IMR-90 (cell line): ENCODE measurements around the gene ALPK3. TPM values are rescaled to one million over a fixed set of nuclear protein-coding genes. Genes with fewer than 3 reads are reported as not detected.
A peak's percentile ranks its signal among the peaks of the same experiment; 100 is the strongest.

ENCODE experiments used
- ATAC-seq: fragments of 200-7000 bp; cut with Tn5 transposase; 2 replicates; pipeline ENCODE4 v1.9.1; 2020; ENCODE audit warnings: low read depth, mild to moderate bottlenecking, moderate library complexity
- BruUV-seq: library from RNA; stranded (reverse); fragments of 400-500 nt; replicated peaks from 2 replicates; lab custom pipeline; 2021; lab: Mats Ljungman, UMichigan
- CTCF ChIA-PET: fragments of 300-600 bp; formaldehyde crosslinking; extraction: SDS; loops from one replicate; lab custom pipeline; 2021; ENCODE audit warnings: antibody characterized with exemption; lab: Yijun Ruan, JAX
- POLR2A ChIA-PET: fragments of 300-600 bp; sonication (Branson Sonifier 250); formaldehyde crosslinking; loops from one replicate; lab custom pipeline; 2022; ENCODE audit warnings: antibody characterized with exemption; ENCODE audit not compliant: unreplicated experiment; lab: Charles Lee
- DNase-seq: peaks from one replicate; pipeline ENCODE4 v3.0.0; 2013
- H2AFZ ChIP-seq: replicated peaks from 2 replicates; pipeline ENCODE3; 2013; ENCODE audit warnings: low read length, mild to moderate bottlenecking; ENCODE audit not compliant: poor library complexity
- H2AK5ac ChIP-seq: 2 replicates; pipeline ENCODE4 v1.6.1; 2013; ENCODE audit warnings: low read depth, low read length, inconsistent platforms
- H2AK9ac ChIP-seq: replicated peaks from 2 replicates; pipeline ENCODE3; 2013; ENCODE audit warnings: mild to moderate bottlenecking, low read depth, low read length, moderate library complexity; ENCODE audit not compliant: poor library complexity
- H2BK120ac ChIP-seq: 2 replicates; pipeline ENCODE4 v1.6.1; 2013; ENCODE audit warnings: low read depth, low read length, inconsistent platforms
- H2BK15ac ChIP-seq: 3 replicates; pipeline ENCODE4 v1.6.1; 2013; ENCODE audit warnings: low read depth, low read length, inconsistent platforms
- H2BK20ac ChIP-seq: 2 replicates; pipeline ENCODE4 v1.6.1; 2013; ENCODE audit warnings: low read depth, mild to moderate bottlenecking, inconsistent platforms, low read length, moderate library complexity
- H2BK5ac ChIP-seq: 2 replicates; pipeline ENCODE4 v1.6.1; 2013; ENCODE audit warnings: mild to moderate bottlenecking, low read depth, low read length, inconsistent platforms; ENCODE audit not compliant: poor library complexity, severe bottlenecking
- H3K14ac ChIP-seq: replicated peaks from 2 replicates; pipeline ENCODE4 v1.6.1; 2013; ENCODE audit warnings: low read depth, low read length, inconsistent platforms
- H3K18ac ChIP-seq: 2 replicates; pipeline ENCODE4 v1.6.1; 2013; ENCODE audit warnings: low read depth, low read length, control low read depth
- H3K23ac ChIP-seq: 2 replicates; pipeline ENCODE4 v1.6.1; 2013; ENCODE audit warnings: low read depth, low read length, inconsistent platforms
- H3K27ac ChIP-seq: 2 replicates; pipeline ENCODE4 v1.5.1; 2013; ENCODE audit warnings: mild to moderate bottlenecking, control low read depth, low read length; ENCODE audit not compliant: insufficient read depth
- H3K27me3 ChIP-seq: 2 replicates; pipeline ENCODE4 v1.6.1; 2013; ENCODE audit warnings: low read length; ENCODE audit not compliant: control insufficient read depth, insufficient read depth
- H3K36me3 ChIP-seq: 2 replicates; pipeline ENCODE4 v1.6.1; 2013; ENCODE audit warnings: low read length, mixed read lengths; ENCODE audit not compliant: control insufficient read depth, insufficient read depth
- H3K4ac ChIP-seq: 2 replicates; pipeline ENCODE4 v1.6.1; 2013; ENCODE audit warnings: low read depth, low read length, inconsistent platforms
- H3K4me1 ChIP-seq: 2 replicates; pipeline ENCODE4 v1.6.1; 2013; ENCODE audit warnings: low read length, mixed read lengths; ENCODE audit not compliant: control insufficient read depth, insufficient read depth
- H3K4me2 ChIP-seq: 2 replicates; pipeline ENCODE4 v1.6.1; 2013; ENCODE audit warnings: low read depth, mild to moderate bottlenecking, control low read depth, low read length, moderate library complexity
- H3K4me3 ChIP-seq: 2 replicates; pipeline ENCODE4 v1.5.1; 2013; ENCODE audit warnings: low read depth, mild to moderate bottlenecking, control low read depth, low read length, moderate library complexity; ENCODE audit not compliant: insufficient read depth
- H3K56ac ChIP-seq: 2 replicates; pipeline ENCODE4 v1.6.1; 2013; ENCODE audit warnings: low read length, inconsistent platforms; ENCODE audit not compliant: insufficient read depth; ENCODE audit errors: extremely low read depth
- H3K79me1 ChIP-seq, 2 experiments: 2 replicates each; pipeline ENCODE4 v1.6.1; 2013; ENCODE audit warnings: low read length in 2 of 2, inconsistent platforms in 1 of 2, low read depth in 1 of 2
- H3K9ac ChIP-seq: 2 replicates; pipeline ENCODE4 v1.6.1; 2013; ENCODE audit warnings: low read depth, low read length, control low read depth
- H3K9me1 ChIP-seq: 2 replicates; pipeline ENCODE4 v1.6.1; 2013; ENCODE audit warnings: low read length, inconsistent platforms; ENCODE audit not compliant: insufficient read depth
- H3K9me3 ChIP-seq: 2 replicates; pipeline ENCODE4 v1.6.1; 2013; ENCODE audit warnings: low read length; ENCODE audit not compliant: control insufficient read depth, insufficient read depth
- H4K20me1 ChIP-seq: 2 replicates; pipeline ENCODE4 v1.6.1; 2013; ENCODE audit warnings: low read length, inconsistent platforms; ENCODE audit not compliant: insufficient read depth
- H4K5ac ChIP-seq: 2 replicates; pipeline ENCODE4 v1.6.1; 2013; ENCODE audit warnings: mild to moderate bottlenecking, low read depth, low read length, control low read depth
- H4K8ac ChIP-seq, 2 experiments: 2 replicates each; pipeline ENCODE4 v1.6.1; 2013; ENCODE audit warnings: low read depth in 2 of 2, low read length in 2 of 2, control low read depth in 1 of 2, inconsistent platforms in 1 of 2
- H4K91ac ChIP-seq: 2 replicates; pipeline ENCODE4 v1.6.1; 2013; ENCODE audit warnings: low read depth, low read length, inconsistent platforms; ENCODE audit not compliant: insufficient read depth
- CHD1 ChIP-seq: IDR thresholded peaks from 2 replicates; pipeline ENCODE4 v1.6.1; 2012; ENCODE audit warnings: low read depth, low read length, improper control_type of control experiment
- ELK1 ChIP-seq: fragments of 150-350 bp; IDR thresholded peaks from 2 replicates; pipeline ENCODE4 v1.6.1; 2016; ENCODE audit warnings: low read depth, mild to moderate bottlenecking, low read length, moderate library complexity, borderline replicate concordance
- FOS ChIP-seq: fragments of 150-350 bp; IDR thresholded peaks from 2 replicates; pipeline ENCODE4 v1.6.1; 2016; ENCODE audit warnings: low read depth, low read length
- MAZ ChIP-seq: IDR thresholded peaks from 2 replicates; pipeline ENCODE4 v1.6.1; 2012; ENCODE audit warnings: low read depth, mild to moderate bottlenecking, low read length, improper control_type of control experiment, moderate library complexity, borderline replicate concordance
- MXI1 ChIP-seq: IDR thresholded peaks from 2 replicates; pipeline ENCODE4 v1.6.1; 2012; ENCODE audit warnings: low read depth, mild to moderate bottlenecking, low read length, moderate library complexity, borderline replicate concordance
- RAD21 ChIP-seq: IDR thresholded peaks from 2 replicates; pipeline ENCODE4 v1.6.1; 2012; ENCODE audit warnings: low read length, improper control_type of control experiment
- RCOR1 ChIP-seq: IDR thresholded peaks from 2 replicates; pipeline ENCODE4 v1.6.1; 2012; ENCODE audit warnings: mild to moderate bottlenecking, low read length, improper control_type of control experiment; ENCODE audit not compliant: insufficient replicate concordance
- USF2 ChIP-seq: fragments of 150-350 bp; IDR thresholded peaks from 2 replicates; pipeline ENCODE4 v1.6.1; 2017; ENCODE audit warnings: mild to moderate bottlenecking, antibody characterized with exemption, low read length, low read depth
- WGBS, 2 experiments: methylation state at CpG; one replicate each; pipeline versions ENCODE4 v1.1.5 to v1.1.7; 2013; ENCODE audit warnings: missing lambda C conversion rate in 2 of 2; ENCODE audit not compliant: insufficient read length in 1 of 2; ENCODE audit errors: extremely low coverage in 2 of 2; 5-methylcytosine and 5-hydroxymethylcytosine counted together
- dilution Hi-C: fragments of 300-500 bp; cut with HindIII; formaldehyde crosslinking; loops from one replicate; pipeline ENCODE4 v1.14.3; 2018; ENCODE audit warnings: low sequenced_read_pairs; ENCODE audit not compliant: unreplicated experiment
- in situ Hi-C: fragments of 300-500 bp; cut with MboI; formaldehyde crosslinking; loops from 3 replicates; pipeline ENCODE4 v1.14.3; 2019; ENCODE audit warnings: low sequenced_read_pairs, inconsistent platforms, mixed read lengths
- intact Hi-C: fragments of 100-400 bp; cut with micrococcal nuclease; formaldehyde crosslinking; loops from 2 replicates; pipeline ENCODE4 v1.10.0; 2022
- polyA plus RNA-seq, 3 experiments: library from polyadenylated mRNA; depleted of rRNA; stranded (reverse); fragments of >200 nt; gene quantifications; 2 replicates each; pipeline ENCODE4 v1.2.3, GENCODE V29; 2012; ENCODE audit warnings: low replicate concordance in 1 of 3
- total RNA-seq: library from RNA; depleted of rRNA; stranded (reverse); fragments of >200 nt; gene quantifications from 2 replicates; pipeline ENCODE4 v1.2.3, GENCODE V29; 2012

The ALPK3 gene
- total and polyA plus RNA-seq, 2 of the 4 experiments (the other 2 are of a cell fraction) = under 0.01 to 0.26 TPM

GRCh38 chr15:84907731-84908130 is 90.6 kb downstream of the ALPK3 start:
- no CpG with 5 or more reads among the region's 4 CpGs for whole genome bisulfite sequencing, 2 experiments
- Histone ChIP-seq H2AK5ac (no peak overlapping the region), H3K23ac (no peak overlapping the region), H3K4me1 (peaks cover 13% of the 10 kb centered on the region), H3K9me1 (peaks cover 11% of the 10 kb centered on the region), H2BK20ac (no peak overlapping the region), H4K5ac (no peak overlapping the region), H3K18ac (no peak overlapping the region), H2BK15ac (no peak overlapping the region), H2BK120ac (no peak overlapping the region), H3K27me3 (no peaks in the 10 kb centered on the region), H3K56ac (no peak overlapping the region), H2AK9ac (peak overlapping the region; percentile 46), H2BK5ac (no peak overlapping the region), H3K27ac (no peak overlapping the region), H4K8ac (no peak overlapping the region), H4K91ac (no peak overlapping the region), H4K20me1 (no peaks in the 10 kb centered on the region), H3K79me1 (no peaks in the 10 kb centered on the region), H3K4me2 (no peak overlapping the region), H3K9me3 (no peaks in the 10 kb centered on the region), H3K36me3 (no peaks in the 10 kb centered on the region), H3K9ac (no peak overlapping the region), H3K4ac (no peak overlapping the region), H3K14ac (no peak overlapping the region), H3K4me3 (no peak overlapping the region), H2AFZ (no peak overlapping the region)
- no TSS peak for BruUV-seq
- dilution Hi-C loops (no loop called here), intact Hi-C loops (no loop called here), in situ Hi-C loops (no loop called here)
- no peak for TF ChIP-seq MAZ
- no peak for TF ChIP-seq RAD21
- TF ChIP-seq USF2 = no peak
- TF ChIP-seq CHD1 = no peak
- TF ChIP-seq ELK1 = no peak
- TF ChIP-seq RCOR1 = no peak
- TF ChIP-seq MXI1 = no peak
- no peak for TF ChIP-seq FOS
- ChIA-PET POLR2A (no interaction called here), CTCF (no interaction called here)
- DNase-seq (no peak), ATAC-seq (no peak)
